MM.1S (cell line): ENCODE measurements around the gene PRR15L.

Source experiments
- CTCF ChIP-seq: fragments of 300-600 bp; sonication (generic); IDR thresholded peaks from 2 replicates; pipeline ENCODE4 v1.5.1; 2016; ENCODE audit warnings: antibody characterized with exemption, low read length, mixed read lengths
- EZH2 ChIP-seq: fragments of 300-600 bp; sonication (generic); optimal IDR thresholded peaks from 2 replicates; pipeline ENCODE3; 2017; ENCODE audit warnings: low read depth, mild to moderate bottlenecking, antibody characterized with exemption, low read length, mixed read lengths
- EZH2phosphoT487 ChIP-seq: fragments of 300-600 bp; sonication (generic); IDR thresholded peaks from 2 replicates; pipeline ENCODE4 v1.6.1; 2018; ENCODE audit warnings: antibody characterized with exemption, low read length

- TF ChIP-seq CTCF = peak; percentile 94
- no peak for TF ChIP-seq EZH2
- no peak for TF ChIP-seq EZH2phosphoT487
Measured at GRCh38 chr17:47946929-47947397, 10.7 kb downstream of the PRR15L start.
